GM19463 (cell line): ENCODE results near the gene TSPEAR.

Experiments used
- ATAC-seq: cut with Tn5 transposase; IDR thresholded peaks from one replicate; pipeline ENCODE4 v1.9.1; 2021; ENCODE audit warnings: mild to moderate bottlenecking, moderate library complexity; ENCODE audit not compliant: unreplicated experiment

TSPEAR gene

DNA sequence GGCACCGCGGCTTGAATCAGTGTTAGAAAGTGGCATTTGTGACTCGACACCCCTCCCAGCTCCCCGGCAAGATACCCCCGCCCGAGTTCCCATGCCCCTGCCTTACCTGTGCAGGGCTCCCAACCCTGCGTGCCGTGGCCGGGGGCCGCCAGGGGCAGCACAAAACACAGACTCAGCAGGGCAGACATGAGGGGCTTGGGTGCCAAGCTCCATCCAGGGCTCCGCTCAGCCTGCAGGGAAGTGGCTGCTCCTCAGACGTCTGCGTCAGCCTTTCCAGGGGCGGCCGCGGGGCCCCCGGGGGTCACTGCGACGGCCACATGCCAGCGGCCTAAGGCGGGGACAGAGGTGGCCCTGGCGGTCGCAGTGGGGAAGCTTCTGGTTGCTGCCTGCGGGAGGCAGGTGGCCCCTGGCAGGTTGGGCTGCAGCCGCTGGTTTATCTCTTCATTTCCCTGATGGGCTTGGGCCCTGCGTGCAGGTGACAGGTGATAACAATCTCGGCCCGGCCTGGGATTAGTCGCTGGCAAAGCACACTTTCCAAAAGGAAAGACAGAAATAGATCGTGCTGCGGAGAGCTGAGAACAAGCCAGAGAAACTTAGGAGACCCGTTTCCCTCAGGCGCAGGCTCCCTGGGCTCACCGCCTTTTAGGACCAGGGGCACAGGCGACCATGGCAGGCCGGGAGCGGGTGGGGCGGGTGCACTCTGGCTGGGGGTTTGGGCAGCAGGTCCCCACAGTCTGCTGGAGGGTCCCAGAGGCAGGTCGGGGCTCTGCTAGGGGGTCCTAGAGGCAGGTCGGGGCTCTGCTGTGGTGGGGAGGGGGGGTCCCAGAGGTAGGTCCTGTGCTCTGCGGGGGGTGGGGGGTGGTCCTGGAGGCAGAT lies at the start of gene TSPEAR:
Gene TSPEAR (minus strand): TSS at position 246 of the 876 bp plus-strand sequence. CDS start 58 bp downstream, at position 188.
- no peak for ATAC-seq

- ATAC-seq: no peak
Observed at GRCh38 chr21:44760376-44760775, 49.0 kb upstream of the TSPEAR start.

DNA sequence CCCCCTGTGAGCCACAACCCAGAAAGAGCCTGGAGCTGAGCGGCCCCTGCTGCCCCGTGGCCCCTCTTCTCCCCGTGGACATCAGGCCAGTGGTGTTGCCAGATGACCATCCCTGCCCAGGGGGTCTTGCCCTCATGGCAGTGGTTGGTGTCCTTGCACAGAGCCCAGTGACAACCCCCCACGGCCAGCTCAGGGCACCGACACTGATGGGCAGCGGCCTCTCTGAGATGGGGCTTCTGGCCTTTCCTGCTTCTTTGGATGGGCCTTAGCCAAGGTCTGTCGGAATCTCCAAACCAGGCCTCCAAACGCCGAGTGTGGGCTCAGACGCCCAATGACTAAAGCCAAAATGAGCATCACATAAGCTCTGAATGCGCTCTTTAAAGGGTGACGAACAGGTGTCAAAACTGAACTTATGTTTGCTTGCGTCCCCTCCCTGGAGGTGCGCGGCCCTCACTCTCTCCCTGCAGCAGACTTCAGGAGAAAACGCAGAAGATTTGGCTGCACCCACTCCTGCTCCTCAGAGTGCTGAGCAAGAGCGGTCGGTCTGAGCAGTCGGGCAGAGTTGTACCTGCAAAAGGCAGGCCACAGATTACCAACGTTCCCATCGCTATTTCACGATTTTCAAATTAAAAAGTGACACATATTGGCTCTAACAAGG lies 48.4 kb upstream of the TSPEAR start:
- ATAC-seq: no peak

DNA sequence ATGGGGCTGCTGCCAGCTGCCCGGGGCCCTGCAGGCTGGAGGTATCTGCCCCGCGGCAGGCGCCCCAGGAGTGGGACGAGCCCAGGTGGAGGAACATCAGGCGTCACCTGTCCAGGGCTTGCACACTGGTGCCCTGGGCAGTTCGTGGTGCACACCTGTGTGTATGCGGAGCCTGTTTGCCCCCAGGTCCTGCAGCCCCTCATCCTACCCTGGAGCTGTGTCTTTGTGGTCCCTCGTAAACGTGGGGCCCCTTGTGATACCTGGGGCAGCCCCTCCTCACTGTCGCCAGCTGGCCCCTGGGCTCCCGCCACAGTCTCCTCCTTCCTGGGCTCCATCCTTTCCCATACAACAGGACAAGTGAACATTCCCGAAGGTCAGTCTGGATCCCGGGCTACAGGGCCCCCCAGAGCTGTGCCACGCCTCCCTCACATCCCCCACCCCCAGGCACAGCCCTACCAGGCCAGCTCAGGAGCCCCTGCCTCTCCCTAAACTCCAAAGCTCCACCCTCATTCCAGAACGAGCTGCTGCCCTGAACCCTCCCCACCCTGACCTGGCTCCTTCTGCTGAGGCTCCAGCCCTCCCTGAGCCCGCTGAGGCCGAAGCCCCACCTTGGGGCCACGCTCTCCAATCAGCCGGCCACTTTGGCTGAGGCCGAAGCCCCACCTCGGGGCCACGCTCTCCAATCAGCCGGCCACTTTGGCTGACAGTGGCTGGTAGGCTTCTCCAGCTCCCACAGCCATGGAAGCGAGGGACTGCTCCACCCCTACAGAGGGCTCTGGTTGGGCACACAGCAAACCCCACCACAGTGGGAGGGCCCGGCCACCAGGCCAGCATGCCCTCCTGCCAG lies 47.6 kb upstream of the TSPEAR start:
- no peak for ATAC-seq

DNA sequence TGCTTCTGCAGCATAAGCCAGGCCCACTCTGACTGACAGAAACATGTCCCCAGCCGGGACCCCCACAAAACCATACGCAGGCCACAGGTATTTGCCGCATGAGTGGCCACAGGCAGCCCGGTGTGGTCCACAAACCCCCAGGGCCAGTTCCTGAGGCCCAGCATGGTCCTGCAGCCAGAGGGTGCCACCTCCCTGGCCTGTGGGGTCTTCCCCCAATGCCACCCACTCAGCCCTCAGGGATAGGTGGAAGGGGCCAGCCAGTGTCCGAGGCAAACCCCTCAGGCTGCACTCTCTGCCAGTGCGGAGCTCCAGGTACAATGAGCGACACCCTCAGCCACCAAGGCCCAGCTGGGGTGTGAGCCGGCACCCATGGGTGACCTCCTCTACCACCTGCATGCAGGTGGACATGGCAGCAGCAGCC lies 46.8 kb upstream of the TSPEAR start:
- ATAC-seq: no peak

GRCh38 chr21:44757731-44758130 lies 46.4 kb upstream of the TSPEAR start:
- no peak for ATAC-seq

GRCh38 chr21:44756423-44757185 lies 45.2 kb upstream of the TSPEAR start:
- no peak for ATAC-seq

DNA sequence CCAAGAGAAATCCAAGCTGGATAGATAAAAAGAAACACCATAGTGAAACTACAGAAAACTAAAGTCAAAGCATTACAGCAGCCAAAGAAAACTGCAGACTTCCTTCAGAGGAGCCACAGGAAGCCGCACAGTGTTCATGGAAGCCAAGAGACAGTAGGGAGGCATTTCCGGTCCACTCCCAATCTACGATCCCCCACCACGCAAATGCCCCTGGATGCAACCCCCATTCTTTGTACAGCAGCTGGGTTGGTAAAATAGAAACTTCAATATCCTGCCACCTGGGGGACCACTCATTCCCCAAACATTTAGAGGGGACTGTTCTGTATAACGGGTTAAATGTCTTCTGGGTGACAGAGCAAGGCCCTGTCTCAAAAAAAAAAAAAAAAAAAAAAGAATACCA lies 43.9 kb upstream of the TSPEAR start:
- ATAC-seq: no peak

- no peak for ATAC-seq
Observed at GRCh38 chr21:44753357-44753756, 42.0 kb upstream of the TSPEAR start.

- ATAC-seq: no peak
Observed at GRCh38 chr21:44752671-44753235, 41.4 kb upstream of the TSPEAR start.

- ATAC-seq: no peak
Observed at GRCh38 chr21:44751799-44752636, 40.6 kb upstream of the TSPEAR start.

GRCh38 chr21:44751186-44751798 lies 39.9 kb upstream of the TSPEAR start:
- ATAC-seq: no peak

DNA sequence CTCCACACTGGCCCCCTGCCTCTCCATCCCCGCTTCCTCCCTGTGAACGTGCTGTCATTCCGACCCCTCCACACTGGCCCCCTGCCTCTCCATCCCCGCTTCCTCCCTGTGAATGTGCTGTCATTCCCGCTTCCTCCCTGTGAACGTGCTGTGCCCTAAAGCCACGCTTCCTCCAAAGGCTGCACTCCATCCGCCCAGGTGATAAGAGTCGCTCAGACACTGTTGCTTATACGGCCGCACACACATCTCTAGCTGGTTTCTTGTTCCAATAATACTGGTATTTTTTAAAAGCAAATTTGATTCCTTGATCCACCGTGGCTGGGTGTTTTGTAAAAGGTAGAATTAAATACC lies 39.3 kb upstream of the TSPEAR start:
- no peak for ATAC-seq

- ATAC-seq: no peak
Observed at GRCh38 chr21:44749759-44750674, 38.6 kb upstream of the TSPEAR start.

- ATAC-seq: no peak
Observed at GRCh38 chr21:44749116-44749758, 37.9 kb upstream of the TSPEAR start.

DNA sequence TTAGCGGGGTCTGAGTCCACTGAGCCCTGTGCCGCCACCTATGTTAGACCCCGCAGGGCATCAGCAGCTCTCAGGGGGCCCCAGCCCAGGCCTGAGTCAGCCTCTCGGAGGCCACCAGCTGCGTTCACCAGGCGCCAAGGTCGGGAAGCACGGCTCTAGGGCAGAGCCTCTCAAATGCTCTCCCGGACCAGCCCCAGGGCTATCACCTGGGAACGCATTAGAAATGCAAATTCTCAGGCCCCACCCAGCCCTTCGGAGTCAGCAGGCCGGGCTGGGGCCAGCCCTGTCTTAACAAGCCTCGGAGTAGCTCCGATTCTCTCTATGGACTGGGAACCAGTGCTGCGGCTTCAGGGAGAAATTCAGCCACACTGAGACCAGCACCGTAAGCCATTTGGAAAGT lies 37.2 kb upstream of the TSPEAR start:
- ATAC-seq: no peak

DNA sequence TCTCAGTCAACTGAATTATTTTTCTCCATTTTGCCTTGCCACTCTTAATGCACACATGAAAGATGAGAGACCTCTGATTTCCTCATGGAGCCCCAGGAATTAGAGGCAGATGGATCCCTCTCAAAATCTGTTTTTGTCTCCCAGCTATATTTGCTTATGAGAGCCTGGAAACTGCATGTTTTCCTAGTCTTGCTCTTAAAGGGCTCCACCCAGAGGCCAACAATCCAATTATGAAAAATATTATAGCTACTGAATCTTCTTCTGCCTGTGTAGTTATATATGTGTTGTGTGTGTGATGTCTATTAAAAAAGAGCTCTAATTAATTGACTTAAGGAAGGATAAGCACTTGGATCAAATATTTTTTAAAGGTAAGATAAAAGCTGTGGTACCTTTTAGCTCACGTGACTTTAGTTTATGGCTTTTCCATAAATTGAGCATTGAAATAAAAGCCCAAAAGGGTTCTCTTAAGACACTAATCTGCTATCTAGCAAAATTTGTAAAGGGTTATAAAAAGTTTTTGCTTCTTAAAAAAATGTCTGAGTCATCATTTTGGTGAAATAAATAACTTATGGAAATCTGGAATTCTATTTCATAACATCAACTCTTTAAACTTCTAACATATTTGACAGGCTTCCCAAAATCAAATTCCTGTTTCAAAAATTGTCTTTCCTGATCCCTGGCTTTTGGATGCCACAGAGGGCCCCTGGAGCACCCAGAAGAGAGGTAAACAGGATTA lies 31.2 kb upstream of the TSPEAR start:
- no peak for ATAC-seq
